ENCODE data around the gene LHFPL3.

- no peak for TF ChIP-seq CTCF (IDR thresholded peaks at IDR 0.05; ENCODE audit: low read length)
- TF ChIP-seq EZH2 (optimal IDR thresholded peaks at IDR 0.05; ENCODE audit: low read depth, low read length) = no peak
- no peak for TF ChIP-seq EZH2phosphoT487 (IDR thresholded peaks at IDR 0.05; ENCODE audit: low read length)
Observed at GRCh38 chr7:104410742-104411141, 82.3 kb downstream of the LHFPL3 start.
